Lower lobe of right lung (tissue), 2 donors: ENCODE results near the gene SLC35F3. TPM values are rescaled to one million over a fixed set of nuclear protein-coding genes. Genes with fewer than 3 reads are reported as not detected.
"Not testable (repeated sequence)": the region's sequence is repeated elsewhere in the genome, so short reads cannot be mapped to it uniquely, and the experiment has no call there.

Experiments used
- ATAC-seq, 2 donors: fragments of 200-7000 bp; cut with Tn5 transposase; one replicate each; pipeline ENCODE4 v1.9.1; 2020 to 2022; ENCODE audit warnings: mild to moderate bottlenecking in 2 of 2, moderate library complexity in 2 of 2
- DNase-seq: peaks from one replicate; pipeline ENCODE4 v3.0.0-alpha.2; 2020
- H3K27ac ChIP-seq: fragments of 200-600 bp; one replicate; pipeline ENCODE4 v1.8.0; 2022
- H3K27me3 ChIP-seq: fragments of 200-600 bp; one replicate; pipeline ENCODE4 v1.8.0; 2022; ENCODE audit warnings: low read depth
- H3K36me3 ChIP-seq: fragments of 200-600 bp; one replicate; pipeline ENCODE4 v1.8.0; 2022; ENCODE audit warnings: mild to moderate bottlenecking
- H3K4me1 ChIP-seq: fragments of 200-600 bp; one replicate; pipeline ENCODE4 v1.8.0; 2022
- H3K4me3 ChIP-seq: fragments of 200-600 bp; one replicate; pipeline ENCODE4 v1.8.0; 2022; ENCODE audit warnings: mild to moderate bottlenecking
- H3K9me3 ChIP-seq: fragments of 200-600 bp; one replicate; pipeline ENCODE4 v1.8.0; 2022
- intact Hi-C: fragments of 100-400 bp; cut with DNase I; formaldehyde crosslinking; loops from one replicate; pipeline ENCODE4 v1.11.0; 2022
- total RNA-seq: library from RNA; stranded (reverse); fragmentation: NEBNext Ultra II Directional; extraction: Animal tissue kit (Norgen Biotek cat#: 25700); gene quantifications from one replicate; pipeline ENCODE4 v1.2.1, GENCODE V29; 2021
- TF ChIP-seq, protein P1 (sequence below): fragments of 200-600 bp; IDR thresholded peaks from one replicate; pipeline ENCODE4 v1.8.0; 2022; ENCODE audit warnings: antibody characterized with exemption, mild to moderate bottlenecking
- donor health status: DM: no; HTN: yes; CAD: no; lungs with severe emphysema.

SLC35F3 gene
- total RNA-seq, 1 donor from 2014 or later: 0.41 TPM

DNA sequence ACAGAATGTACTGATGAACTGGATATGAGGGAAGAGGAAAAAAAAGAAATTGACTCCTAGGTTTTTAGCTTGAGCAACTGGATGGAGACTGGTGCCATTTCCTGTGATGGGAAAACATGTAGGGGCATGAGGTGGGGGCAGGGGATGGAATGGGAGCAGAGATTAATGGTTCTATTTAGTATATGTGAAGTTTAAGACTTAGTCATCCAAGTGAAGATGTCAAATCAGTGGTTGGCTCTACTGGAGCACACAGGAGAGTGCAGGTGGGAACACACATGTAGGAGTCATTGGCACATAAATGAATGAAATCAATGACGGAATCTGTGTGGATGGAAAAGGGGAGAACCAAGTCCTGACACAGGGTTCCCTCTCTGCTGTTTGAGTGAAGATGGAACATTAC is 244.3 kb downstream of the SLC35F3 start:
- no peaks in the 10 kb centered on the region for H3K27me3 ChIP-seq
- no peak for ATAC-seq
- H3K9me3 ChIP-seq: no peaks in the 10 kb centered on the region
- intact Hi-C loops: no loop called here
- H3K4me1 ChIP-seq: no peaks in the 10 kb centered on the region
- TF ChIP-seq, protein P1, sequence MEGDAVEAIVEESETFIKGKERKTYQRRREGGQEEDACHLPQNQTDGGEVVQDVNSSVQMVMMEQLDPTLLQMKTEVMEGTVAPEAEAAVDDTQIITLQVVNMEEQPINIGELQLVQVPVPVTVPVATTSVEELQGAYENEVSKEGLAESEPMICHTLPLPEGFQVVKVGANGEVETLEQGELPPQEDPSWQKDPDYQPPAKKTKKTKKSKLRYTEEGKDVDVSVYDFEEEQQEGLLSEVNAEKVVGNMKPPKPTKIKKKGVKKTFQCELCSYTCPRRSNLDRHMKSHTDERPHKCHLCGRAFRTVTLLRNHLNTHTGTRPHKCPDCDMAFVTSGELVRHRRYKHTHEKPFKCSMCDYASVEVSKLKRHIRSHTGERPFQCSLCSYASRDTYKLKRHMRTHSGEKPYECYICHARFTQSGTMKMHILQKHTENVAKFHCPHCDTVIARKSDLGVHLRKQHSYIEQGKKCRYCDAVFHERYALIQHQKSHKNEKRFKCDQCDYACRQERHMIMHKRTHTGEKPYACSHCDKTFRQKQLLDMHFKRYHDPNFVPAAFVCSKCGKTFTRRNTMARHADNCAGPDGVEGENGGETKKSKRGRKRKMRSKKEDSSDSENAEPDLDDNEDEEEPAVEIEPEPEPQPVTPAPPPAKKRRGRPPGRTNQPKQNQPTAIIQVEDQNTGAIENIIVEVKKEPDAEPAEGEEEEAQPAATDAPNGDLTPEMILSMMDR: no peak
- DNase-seq: no peak
- H3K27ac ChIP-seq: no peak overlapping the region
- no peak overlapping the region for H3K4me3 ChIP-seq
- no peaks in the 10 kb centered on the region for H3K36me3 ChIP-seq

DNA sequence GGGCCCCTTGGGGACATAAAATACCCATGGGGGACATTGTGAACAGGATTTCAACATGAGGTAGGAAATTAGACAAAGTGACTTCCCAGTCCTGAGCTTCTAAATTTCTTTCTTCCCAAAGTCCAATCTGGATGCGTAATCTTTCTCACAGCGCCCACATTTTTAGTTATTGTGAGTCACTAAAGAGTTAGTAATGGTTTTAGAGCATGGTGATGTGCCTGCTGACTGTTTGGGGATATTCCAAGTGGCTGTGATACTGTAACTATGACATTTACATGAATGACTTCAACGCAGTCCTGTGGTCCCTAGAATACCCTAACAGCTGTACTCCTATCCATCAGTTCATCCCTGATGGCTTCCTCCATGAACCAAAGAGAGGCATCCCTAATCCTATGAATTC is 244.7 kb downstream of the SLC35F3 start:
- Histone ChIP-seq H3K9me3 (no peaks in the 10 kb centered on the region), H3K36me3 (no peaks in the 10 kb centered on the region), H3K27me3 (no peaks in the 10 kb centered on the region), H3K4me3 (no peak overlapping the region), H3K27ac (no peak overlapping the region), H3K4me1 (no peaks in the 10 kb centered on the region)
- intact Hi-C loops: no loop called here
- no peak for DNase-seq
- TF ChIP-seq, protein P1: no peak
- ATAC-seq: no peak

DNA sequence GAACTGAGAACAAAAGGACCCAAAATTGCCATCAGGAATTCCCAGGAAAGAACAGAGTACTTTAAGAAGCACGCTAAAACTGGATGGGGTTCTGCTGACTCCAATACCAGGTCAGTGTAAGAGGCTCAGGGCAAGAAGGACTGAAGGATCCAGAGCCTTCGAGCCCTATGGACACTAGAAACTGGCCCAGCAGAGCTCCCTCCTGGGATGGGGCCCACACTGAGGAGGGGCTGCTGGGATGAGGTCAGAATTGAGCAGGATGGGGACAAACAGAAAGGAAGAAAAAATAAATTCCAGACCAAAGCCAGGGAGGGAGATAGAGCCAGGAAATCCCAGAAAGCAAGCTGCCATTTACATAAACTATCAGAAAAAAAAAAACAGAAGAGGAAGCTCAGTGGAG is 246.4 kb downstream of the SLC35F3 start:
- intact Hi-C loops: no loop called here
- DNase-seq: no peak

DNA sequence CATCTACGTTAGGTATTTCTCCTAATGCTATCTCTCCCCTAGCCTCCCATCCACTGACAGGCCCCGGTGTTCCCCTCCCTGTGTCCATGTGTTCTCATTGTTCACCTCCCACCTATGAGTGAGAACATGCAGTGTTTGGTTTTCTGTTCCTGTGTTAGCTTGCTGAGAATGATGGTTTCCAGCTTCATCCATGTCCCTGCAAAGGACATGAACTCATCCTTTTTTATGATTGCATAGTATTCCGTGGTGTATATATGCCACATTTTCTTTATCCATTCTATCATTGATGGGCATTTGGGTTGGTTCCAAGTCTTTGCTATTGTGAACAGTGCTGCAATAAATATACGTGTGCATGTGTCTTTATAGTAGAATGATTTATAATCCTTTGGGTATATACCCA is 247.9 kb downstream of the SLC35F3 start:
- H3K4me3 ChIP-seq, intact Hi-C loops, H3K27me3 ChIP-seq, H3K9me3 ChIP-seq, H3K4me1 ChIP-seq, H3K27ac ChIP-seq, H3K36me3 ChIP-seq, DNase-seq, ATAC-seq: not testable (repeated sequence)

More for the DNA sequence above, 246.4 kb downstream of the SLC35F3 start:
- H3K4me1 ChIP-seq: no peaks in the 10 kb centered on the region
- H3K27ac ChIP-seq: no peak overlapping the region
- no peaks in the 10 kb centered on the region for H3K9me3 ChIP-seq
- H3K36me3 ChIP-seq: no peaks in the 10 kb centered on the region
- ATAC-seq: no peak
- TF ChIP-seq, protein P1: no peak
- H3K27me3 ChIP-seq: no peaks in the 10 kb centered on the region
- H3K4me3 ChIP-seq: no peak overlapping the region

DNA sequence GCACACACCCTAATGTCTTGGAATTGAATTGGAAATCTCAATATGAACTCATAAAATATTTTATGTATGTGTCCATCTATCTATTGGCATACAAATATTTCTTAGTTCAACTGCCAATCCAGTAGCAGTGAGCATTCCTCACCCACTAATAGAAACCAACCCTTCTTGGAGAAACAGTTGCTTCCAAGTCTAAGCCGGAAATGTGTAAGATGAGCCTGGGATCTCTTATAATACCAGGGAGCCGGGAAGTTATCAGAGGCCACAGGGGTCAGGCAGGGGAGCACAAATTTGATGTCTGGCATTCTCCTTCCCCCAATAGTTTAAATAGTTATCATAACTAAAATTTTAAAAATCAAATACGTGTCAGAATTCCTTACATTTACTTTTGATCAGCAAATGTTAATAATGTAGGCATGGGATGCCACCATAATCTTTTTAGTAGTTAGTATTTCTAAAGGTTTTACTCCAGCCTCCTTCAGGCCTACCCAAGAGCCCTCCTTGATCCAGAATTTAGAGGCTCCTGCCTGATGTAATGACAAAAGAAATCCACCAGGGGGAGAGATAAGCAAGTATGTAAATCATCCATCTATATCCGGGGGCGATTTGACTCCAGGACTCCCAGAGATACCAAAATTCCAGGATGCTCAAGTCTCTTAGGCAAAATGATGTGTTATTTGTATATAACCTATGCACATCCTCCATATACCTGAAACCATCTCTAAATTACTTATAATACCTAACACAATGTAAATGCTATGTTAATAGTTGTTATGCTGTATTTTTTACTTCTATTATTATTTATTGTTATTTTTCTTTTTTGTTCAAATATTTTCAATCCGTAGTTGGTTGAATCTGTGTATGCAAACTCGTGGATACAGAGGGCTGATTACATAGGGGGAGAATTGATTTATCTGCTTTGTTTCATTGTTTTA is 250.1 kb downstream of the SLC35F3 start:
- DNase-seq: no peak
- ATAC-seq: peak; percentile 59 to 68

DNA sequence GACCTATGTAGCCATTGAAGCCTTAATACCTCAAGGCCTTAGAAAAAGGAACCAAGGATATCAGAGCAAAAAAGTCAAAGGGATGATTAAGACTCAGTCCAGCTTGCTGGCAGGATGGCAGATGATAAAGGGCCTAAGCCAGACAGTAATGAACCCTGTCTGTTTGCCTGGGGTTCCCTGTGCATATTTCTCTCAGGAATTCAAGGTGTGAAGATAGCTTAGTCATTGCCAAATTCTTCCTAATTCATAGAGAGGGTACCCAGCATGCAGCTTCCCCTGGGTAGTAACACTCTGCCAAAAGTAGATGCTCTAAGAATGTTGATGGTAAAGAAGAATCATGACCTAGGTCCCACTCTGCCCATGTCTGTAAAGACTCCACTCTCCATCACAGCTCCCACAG is 258.2 kb downstream of the SLC35F3 start:
- TF ChIP-seq, protein P1: no peak
- intact Hi-C loops: no loop called here
- no peak for DNase-seq
- Histone ChIP-seq H3K36me3 (no peaks in the 10 kb centered on the region), H3K27ac (no peak overlapping the region), H3K4me3 (no peak overlapping the region), H3K9me3 (no peaks in the 10 kb centered on the region), H3K4me1 (no peaks in the 10 kb centered on the region), H3K27me3 (no peaks in the 10 kb centered on the region)
- no peak for ATAC-seq

More for the DNA sequence above, 250.1 kb downstream of the SLC35F3 start:
- Histone ChIP-seq H3K4me1 (no peaks in the 10 kb centered on the region), H3K27me3 (no peaks in the 10 kb centered on the region), H3K27ac (no peak overlapping the region), H3K4me3 (no peak overlapping the region), H3K9me3 (no peaks in the 10 kb centered on the region), H3K36me3 (no peaks in the 10 kb centered on the region)
- intact Hi-C loops: no loop called here
- TF ChIP-seq, protein P1: peak; percentile 85
